HepG2 (cell line): ENCODE results near the gene HMG20B. TPM values are rescaled to one million over a fixed set of nuclear protein-coding genes. Genes with fewer than 3 reads are reported as not detected.
A peak's percentile ranks its signal among the peaks of the same experiment; 100 is the strongest.

Source experiments
- GLI4 ChIP-seq: sonication (generic); formaldehyde crosslinking; IDR thresholded peaks from 2 replicates; pipeline ENCODE4 v1.5.1; 2020; ENCODE audit warnings: missing genetic modification reagents, mild to moderate bottlenecking, moderate library complexity, borderline replicate concordance
- GZF1 ChIP-seq: sonication (generic); formaldehyde crosslinking; IDR thresholded peaks from 2 replicates; pipeline ENCODE4 v1.5.1; 2020; ENCODE audit warnings: mild to moderate bottlenecking, missing genetic modification reagents
- KDM5B ChIP-seq: sonication (generic); formaldehyde crosslinking; IDR thresholded peaks from 2 replicates; pipeline ENCODE4 v1.4.0; 2020; ENCODE audit warnings: missing genetic modification reagents, mild to moderate bottlenecking, borderline replicate concordance
- MED1 ChIP-seq: sonication (generic); formaldehyde crosslinking; IDR thresholded peaks from 2 replicates; pipeline ENCODE4 v1.4.0; 2020; ENCODE audit warnings: missing genetic modification reagents
- POGZ ChIP-seq: sonication (generic); formaldehyde crosslinking; IDR thresholded peaks from 2 replicates; pipeline ENCODE4 v1.4.0; 2020; ENCODE audit warnings: mild to moderate bottlenecking, missing genetic modification reagents
- POLR2AphosphoS5 ChIP-seq: IDR thresholded peaks from 2 replicates; pipeline ENCODE4 v1.6.1; 2012; ENCODE audit warnings: low read depth, low read length
- RBFOX2 ChIP-seq: fragments of 200-400 bp; formaldehyde crosslinking; IDR thresholded peaks from 2 replicates; pipeline ENCODE4 v1.6.1; 2017; ENCODE audit warnings: low read depth, mild to moderate bottlenecking, low read length
- SIN3A ChIP-seq: IDR thresholded peaks from 2 replicates; pipeline ENCODE4 v1.6.1; 2011; ENCODE audit warnings: low read depth, mild to moderate bottlenecking, control low read depth, low read length, borderline replicate concordance
- SNAPC2 ChIP-seq: sonication (generic); formaldehyde crosslinking; IDR thresholded peaks from 2 replicates; pipeline ENCODE4 v1.8.1; 2022; ENCODE audit warnings: mild to moderate bottlenecking, missing genetic modification reagents
- TAF1 ChIP-seq: sonication (generic); formaldehyde crosslinking; IDR thresholded peaks from 2 replicates; pipeline ENCODE4 v1.4.0; 2020; ENCODE audit warnings: missing genetic modification reagents
- ZNF136 ChIP-seq: sonication (generic); formaldehyde crosslinking; IDR thresholded peaks from 2 replicates; pipeline ENCODE4 v1.8.1; 2022; ENCODE audit warnings: low read depth, mild to moderate bottlenecking, moderate library complexity, missing genetic modification reagents
- ZNF33B ChIP-seq: sonication (generic); formaldehyde crosslinking; IDR thresholded peaks from 2 replicates; pipeline ENCODE4 v1.5.1; 2020; ENCODE audit warnings: mild to moderate bottlenecking, missing genetic modification reagents
- ZNF367 ChIP-seq: sonication (generic); formaldehyde crosslinking; IDR thresholded peaks from 2 replicates; pipeline ENCODE4 v1.4.0; 2020; ENCODE audit warnings: missing genetic modification reagents, borderline replicate concordance
- ZNF44 ChIP-seq: sonication (generic); formaldehyde crosslinking; IDR thresholded peaks from 2 replicates; pipeline ENCODE4 v1.5.1; 2020; ENCODE audit warnings: mild to moderate bottlenecking, missing genetic modification reagents
- ZNF556 ChIP-seq: sonication (generic); formaldehyde crosslinking; IDR thresholded peaks from 2 replicates; pipeline ENCODE4 v1.4.0; 2020; ENCODE audit warnings: mild to moderate bottlenecking, missing genetic modification reagents, borderline replicate concordance
- ZNF790 ChIP-seq: sonication (generic); formaldehyde crosslinking; IDR thresholded peaks from 2 replicates; pipeline ENCODE4 v1.8.0; 2022; ENCODE audit warnings: missing genetic modification reagents, mild to moderate bottlenecking, borderline replicate concordance
- polyA plus RNA-seq, 8 experiments: library from polyadenylated mRNA; depleted of rRNA in 3 of 8; stranded (reverse) in 7 of 8; unstranded in 1 of 8; fragments of >200 nt; fragmentation: Illumina TruSeq in 4 of 8; extraction: Trizol in 4 of 8; gene quantifications; 2 replicates each; pipeline versions ENCODE4 v1.2.1 to v1.2.3, GENCODE V29; 2011 to 2016; ENCODE audit warnings: low read depth in 4 of 8, missing spikeins in 1 of 8, mixed read lengths in 1 of 8; ENCODE audit not compliant: insufficient read depth in 1 of 8
- total RNA-seq, 5 experiments: library from RNA; depleted of rRNA; stranded (reverse); fragments of >200 nt; fragmentation: Illumina TruSeq; extraction: Trizol; gene quantifications; 2 replicates each; pipeline ENCODE4 v1.2.3, GENCODE V29; 2016; ENCODE audit warnings: low read depth in 1 of 5
- TF ChIP-seq, protein P1 (sequence below): sonication (generic); formaldehyde crosslinking; IDR thresholded peaks from 2 replicates; pipeline ENCODE4 v1.5.0; 2020; ENCODE audit warnings: mild to moderate bottlenecking, missing genetic modification reagents
- TF ChIP-seq, protein P2 (sequence below): sonication (generic); formaldehyde crosslinking; IDR thresholded peaks from 2 replicates; pipeline ENCODE4 v1.9.0; 2021; ENCODE audit warnings: missing genetic modification reagents, borderline replicate concordance
- TF ChIP-seq, protein P3 (sequence below): sonication (generic); formaldehyde crosslinking; IDR thresholded peaks from 2 replicates; pipeline ENCODE4 v1.4.0; 2020; ENCODE audit warnings: missing genetic modification reagents
- TF ChIP-seq, protein P4 (sequence below): IDR thresholded peaks from 2 replicates; pipeline ENCODE4 v1.6.1; 2016; ENCODE audit warnings: missing genetic modification reagents, missing compliant biosample characterization

Gene HMG20B
- total and polyA plus RNA-seq, 2 of the 13 experiments (the other 11 are each of a cell fraction or from before 2014, with no cell fraction given): 23.9 to 29.2 TPM

DNA sequence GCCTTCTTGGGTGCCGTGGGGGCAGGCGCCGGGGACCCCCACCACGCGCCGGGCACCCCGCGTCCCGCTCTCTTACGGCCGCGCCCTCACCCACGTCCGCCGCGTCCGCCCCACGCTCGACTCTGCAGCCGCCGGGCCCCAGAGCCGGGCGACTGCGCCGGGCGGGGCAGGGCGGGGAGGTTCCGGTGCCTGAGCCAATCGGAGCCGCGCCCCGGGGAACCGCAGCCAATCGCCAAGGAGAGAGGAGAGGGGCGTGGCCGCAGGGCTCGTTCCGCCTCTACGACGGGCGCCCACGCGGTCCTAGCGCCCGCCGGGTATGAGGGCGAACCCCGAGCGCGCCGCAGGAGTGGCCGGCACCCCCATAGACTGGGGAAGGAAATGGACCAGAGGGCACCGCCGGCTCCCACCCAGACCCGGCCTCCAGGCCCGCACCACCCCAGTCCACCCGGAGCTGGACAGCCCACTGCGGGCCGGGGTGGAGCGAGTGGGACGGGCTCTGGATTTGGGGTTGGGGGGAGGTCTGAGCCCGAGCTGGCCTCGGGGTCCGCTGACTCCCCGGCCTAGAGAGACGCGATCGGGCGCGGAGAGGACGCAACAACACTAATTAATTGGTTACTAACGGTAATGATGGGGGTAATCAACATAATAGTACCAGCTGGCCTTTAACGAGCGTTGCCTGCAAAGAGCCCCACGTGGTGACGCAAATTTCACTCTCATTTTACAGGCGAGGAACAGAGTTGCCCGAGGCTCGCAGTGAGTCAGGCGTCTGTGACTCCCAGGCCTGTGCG, 15.1 kb upstream of the HMG20B start, which contains the start of gene MFSD12 (continued):
- TF ChIP-seq, protein P1, sequence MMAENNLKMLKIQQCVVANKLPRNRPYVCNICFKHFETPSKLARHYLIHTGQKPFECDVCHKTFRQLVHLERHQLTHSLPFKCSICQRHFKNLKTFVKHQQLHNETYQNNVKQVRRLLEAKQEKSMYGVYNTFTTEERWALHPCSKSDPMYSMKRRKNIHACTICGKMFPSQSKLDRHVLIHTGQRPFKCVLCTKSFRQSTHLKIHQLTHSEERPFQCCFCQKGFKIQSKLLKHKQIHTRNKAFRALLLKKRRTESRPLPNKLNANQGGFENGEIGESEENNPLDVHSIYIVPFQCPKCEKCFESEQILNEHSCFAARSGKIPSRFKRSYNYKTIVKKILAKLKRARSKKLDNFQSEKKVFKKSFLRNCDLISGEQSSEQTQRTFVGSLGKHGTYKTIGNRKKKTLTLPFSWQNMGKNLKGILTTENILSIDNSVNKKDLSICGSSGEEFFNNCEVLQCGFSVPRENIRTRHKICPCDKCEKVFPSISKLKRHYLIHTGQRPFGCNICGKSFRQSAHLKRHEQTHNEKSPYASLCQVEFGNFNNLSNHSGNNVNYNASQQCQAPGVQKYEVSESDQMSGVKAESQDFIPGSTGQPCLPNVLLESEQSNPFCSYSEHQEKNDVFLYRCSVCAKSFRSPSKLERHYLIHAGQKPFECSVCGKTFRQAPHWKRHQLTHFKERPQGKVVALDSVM (CRISPR knock-in tag): 0 out of 2 replicates have a peak, but pooled peaks have one; percentile 22
- TF ChIP-seq SNAPC2 (CRISPR knock-in tag) (0 out of 2 replicates have a peak, but pooled peaks have one; percentile 45), TAF1 (peak; percentile 78), ZNF367 (no peak), GZF1 (CRISPR knock-in tag) (no peak), POGZ (CRISPR knock-in tag) (peak; percentile 70; the same call in 1 of the 2 replicates), ZNF33B (CRISPR knock-in tag) (0 out of 2 replicates have a peak, but pooled peaks have one; percentile 71), ZNF556 (CRISPR knock-in tag) (peak; percentile 32; the same call in 1 of the 2 replicates), ZNF790 (peak; percentile 33; the same call in 1 of the 2 replicates), SIN3A (0 out of 2 replicates have a peak, but pooled peaks have one; percentile 31), MED1 (CRISPR knock-in tag) (peak; percentile 33; the same call in 1 of the 2 replicates), POLR2AphosphoS5 (peak; percentile 55), RBFOX2 (peak; percentile 86), KDM5B (CRISPR knock-in tag) (peak; percentile 49; the same call in 1 of the 2 replicates), ZNF136 (CRISPR knock-in tag) (peak; percentile 25; the same call in 1 of the 2 replicates), ZNF44 (CRISPR knock-in tag) (no peak), GLI4 (0 out of 2 replicates have a peak, but pooled peaks have one; percentile 16)
- TF ChIP-seq, protein P2, sequence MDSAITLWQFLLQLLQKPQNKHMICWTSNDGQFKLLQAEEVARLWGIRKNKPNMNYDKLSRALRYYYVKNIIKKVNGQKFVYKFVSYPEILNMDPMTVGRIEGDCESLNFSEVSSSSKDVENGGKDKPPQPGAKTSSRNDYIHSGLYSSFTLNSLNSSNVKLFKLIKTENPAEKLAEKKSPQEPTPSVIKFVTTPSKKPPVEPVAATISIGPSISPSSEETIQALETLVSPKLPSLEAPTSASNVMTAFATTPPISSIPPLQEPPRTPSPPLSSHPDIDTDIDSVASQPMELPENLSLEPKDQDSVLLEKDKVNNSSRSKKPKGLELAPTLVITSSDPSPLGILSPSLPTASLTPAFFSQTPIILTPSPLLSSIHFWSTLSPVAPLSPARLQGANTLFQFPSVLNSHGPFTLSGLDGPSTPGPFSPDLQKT (CRISPR knock-in tag): peak; percentile 51; the same call in 1 of the 2 replicates
- TF ChIP-seq, protein P3, sequence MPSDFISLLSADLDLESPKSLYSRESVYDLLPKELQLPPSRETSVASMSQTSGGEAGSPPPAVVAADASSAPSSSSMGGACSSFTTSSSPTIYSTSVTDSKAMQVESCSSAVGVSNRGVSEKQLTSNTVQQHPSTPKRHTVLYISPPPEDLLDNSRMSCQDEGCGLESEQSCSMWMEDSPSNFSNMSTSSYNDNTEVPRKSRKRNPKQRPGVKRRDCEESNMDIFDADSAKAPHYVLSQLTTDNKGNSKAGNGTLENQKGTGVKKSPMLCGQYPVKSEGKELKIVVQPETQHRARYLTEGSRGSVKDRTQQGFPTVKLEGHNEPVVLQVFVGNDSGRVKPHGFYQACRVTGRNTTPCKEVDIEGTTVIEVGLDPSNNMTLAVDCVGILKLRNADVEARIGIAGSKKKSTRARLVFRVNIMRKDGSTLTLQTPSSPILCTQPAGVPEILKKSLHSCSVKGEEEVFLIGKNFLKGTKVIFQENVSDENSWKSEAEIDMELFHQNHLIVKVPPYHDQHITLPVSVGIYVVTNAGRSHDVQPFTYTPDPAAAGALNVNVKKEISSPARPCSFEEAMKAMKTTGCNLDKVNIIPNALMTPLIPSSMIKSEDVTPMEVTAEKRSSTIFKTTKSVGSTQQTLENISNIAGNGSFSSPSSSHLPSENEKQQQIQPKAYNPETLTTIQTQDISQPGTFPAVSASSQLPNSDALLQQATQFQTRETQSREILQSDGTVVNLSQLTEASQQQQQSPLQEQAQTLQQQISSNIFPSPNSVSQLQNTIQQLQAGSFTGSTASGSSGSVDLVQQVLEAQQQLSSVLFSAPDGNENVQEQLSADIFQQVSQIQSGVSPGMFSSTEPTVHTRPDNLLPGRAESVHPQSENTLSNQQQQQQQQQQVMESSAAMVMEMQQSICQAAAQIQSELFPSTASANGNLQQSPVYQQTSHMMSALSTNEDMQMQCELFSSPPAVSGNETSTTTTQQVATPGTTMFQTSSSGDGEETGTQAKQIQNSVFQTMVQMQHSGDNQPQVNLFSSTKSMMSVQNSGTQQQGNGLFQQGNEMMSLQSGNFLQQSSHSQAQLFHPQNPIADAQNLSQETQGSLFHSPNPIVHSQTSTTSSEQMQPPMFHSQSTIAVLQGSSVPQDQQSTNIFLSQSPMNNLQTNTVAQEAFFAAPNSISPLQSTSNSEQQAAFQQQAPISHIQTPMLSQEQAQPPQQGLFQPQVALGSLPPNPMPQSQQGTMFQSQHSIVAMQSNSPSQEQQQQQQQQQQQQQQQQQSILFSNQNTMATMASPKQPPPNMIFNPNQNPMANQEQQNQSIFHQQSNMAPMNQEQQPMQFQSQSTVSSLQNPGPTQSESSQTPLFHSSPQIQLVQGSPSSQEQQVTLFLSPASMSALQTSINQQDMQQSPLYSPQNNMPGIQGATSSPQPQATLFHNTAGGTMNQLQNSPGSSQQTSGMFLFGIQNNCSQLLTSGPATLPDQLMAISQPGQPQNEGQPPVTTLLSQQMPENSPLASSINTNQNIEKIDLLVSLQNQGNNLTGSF (CRISPR knock-in tag): 0 out of 2 replicates have a peak, but pooled peaks have one; percentile 68
- TF ChIP-seq, protein P4, sequence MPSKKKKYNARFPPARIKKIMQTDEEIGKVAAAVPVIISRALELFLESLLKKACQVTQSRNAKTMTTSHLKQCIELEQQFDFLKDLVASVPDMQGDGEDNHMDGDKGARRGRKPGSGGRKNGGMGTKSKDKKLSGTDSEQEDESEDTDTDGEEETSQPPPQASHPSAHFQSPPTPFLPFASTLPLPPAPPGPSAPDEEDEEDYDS (CRISPR knock-in tag): peak; percentile 54; the same call in 1 of the 2 replicates
